Adrenal gland (tissue), 5 donors: ENCODE data around the gene FAAP100.

ENCODE experiments used
- CTCF ChIP-seq, 6 experiments: fragments of 450-650 bp in 4 of 6; fragments of 200-600 bp in 2 of 6; sonication (generic) in 1 of 6; IDR thresholded peaks; 1 replicate in 5 of 6; 2 replicates in 1 of 6; pipeline versions ENCODE4 v1.5.1 to v1.8.0; 2016 to 2021; ENCODE audit warnings: antibody characterized with exemption in 6 of 6, mild to moderate bottlenecking in 2 of 6, moderate library complexity in 1 of 6
- POLR2A ChIP-seq, 2 donors: fragments of 450-650 bp; IDR thresholded peaks; one replicate each; pipeline ENCODE4 v1.6.1; 2017; ENCODE audit warnings: antibody characterized with exemption in 2 of 2, mild to moderate bottlenecking in 2 of 2, moderate library complexity in 1 of 2
- donor health status: DM: no; HTN: no; CAD: no.

DNA sequence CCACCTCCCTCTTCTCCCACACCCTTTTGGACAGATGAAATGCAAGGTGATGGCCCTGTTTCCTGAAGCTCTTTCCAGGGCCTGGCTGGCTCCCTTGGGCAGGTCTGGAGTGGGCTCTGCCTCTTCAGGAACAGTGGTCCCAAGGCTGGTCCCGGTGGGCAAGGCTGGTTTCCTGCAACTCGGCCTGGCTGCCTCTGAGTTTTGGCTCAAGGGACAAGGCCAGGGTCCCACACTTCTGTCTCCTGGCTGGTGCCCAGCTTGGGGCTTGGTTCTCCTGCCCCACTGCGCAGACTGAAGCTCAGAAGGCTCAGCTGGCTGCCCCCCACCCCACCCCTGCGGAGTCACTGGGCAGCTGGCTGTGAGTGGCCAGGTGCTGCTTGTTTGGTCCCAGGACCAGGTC lies 35.7 kb downstream of the FAAP100 start:
- no peak for TF ChIP-seq CTCF (IDR thresholded peaks at IDR 0.05)
- TF ChIP-seq POLR2A (IDR thresholded peaks at IDR 0.05): no peak
